Psoas muscle (tissue), 8 donors: ENCODE results near the gene C10orf71. TPM values are rescaled to one million over a fixed set of nuclear protein-coding genes. Genes with fewer than 3 reads are reported as not detected.

Source experiments
- ATAC-seq, 4 donors: fragments of 200-7000 bp; cut with Tn5 transposase; one replicate each; pipeline ENCODE4 v1.9.1; 2020; ENCODE audit warnings: moderate library complexity in 3 of 4, mild to moderate bottlenecking in 2 of 4
- DNase-seq, 2 donors: peaks; one replicate each; pipeline ENCODE4 v3.0.0-alpha.2; 2020
- H3K27ac ChIP-seq: fragments of 200-600 bp; one replicate; pipeline ENCODE4 v1.8.0; 2022
- H3K27me3 ChIP-seq, 3 donors: fragments of 200-600 bp in 1 of 3; one replicate each; pipeline versions ENCODE4 v1.6.1 to v1.8.0; 2013 to 2022; ENCODE audit warnings: low read length in 2 of 3, mild to moderate bottlenecking in 2 of 3, moderate library complexity in 1 of 3; ENCODE audit not compliant: insufficient read depth in 3 of 3
- H3K36me3 ChIP-seq, 2 donors: fragments of 200-600 bp in 1 of 2; one replicate each; pipeline versions ENCODE4 v1.6.1 to v1.8.0; 2013 to 2022; ENCODE audit warnings: low read depth in 1 of 2, mild to moderate bottlenecking in 1 of 2, moderate library complexity in 1 of 2; ENCODE audit not compliant: insufficient read depth in 1 of 2
- H3K4me1 ChIP-seq: fragments of 200-600 bp; one replicate; pipeline ENCODE4 v1.8.0; 2022
- H3K4me3 ChIP-seq: fragments of 200-600 bp; one replicate; pipeline ENCODE4 v1.8.0; 2022; ENCODE audit warnings: mild to moderate bottlenecking
- H3K9me3 ChIP-seq: fragments of 200-600 bp; one replicate; pipeline ENCODE4 v1.8.0; 2022
- CTCF ChIP-seq: fragments of 200-600 bp; IDR thresholded peaks from one replicate; pipeline ENCODE4 v1.8.0; 2022; ENCODE audit warnings: antibody characterized with exemption
- WGBS, 3 donors: extraction: QIAGEN DNeasy Blood & Tissue Kit; methylation state at CpG; one replicate each; pipeline versions ENCODE4 v1.1.6 to v1.1.7; 2013; 5-methylcytosine and 5-hydroxymethylcytosine counted together
- intact Hi-C, 2 donors: fragments of 100-400 bp; cut with DNase I; formaldehyde crosslinking; loops; one replicate each; pipeline versions ENCODE4 v1.11.0 to v1.14.2; 2022
- polyA plus RNA-seq, 3 donors: library from polyadenylated mRNA; stranded (reverse); fragments of 200-250 nt; gene quantifications; one replicate each; pipeline ENCODE4 v1.2.3, GENCODE V29; 2013
- total RNA-seq, 4 donors: library from RNA; stranded (reverse); fragmentation: NEBNext Ultra II Directional in 2 of 4; extraction: Animal tissue kit (Norgen Biotek cat#: 25700) in 2 of 4; gene quantifications; one replicate each; pipeline versions ENCODE4 v1.2.1 to v1.2.4, GENCODE V29; 2021 to 2023
- donor health status: healthy with polysubstance abuse.
- donor health status: DM: no; HTN: no; CAD: no; lungs with moderate emphysema.
- donor health status: Bipolar disorder and iron deficiency.
- donor health status: healthy.
- donor health status: DM: yes; HTN: yes; CAD: no.
- donor health status: DM: no; HTN: no; CAD: no.
- donor health status: DM: no; HTN: no; CAD: no.
- donor health status: DM: yes; HTN: yes; CAD: no.

Gene C10orf71
- total and polyA plus RNA-seq, 7 donors: 4.2 to 356 (median 83.8) TPM

- intact Hi-C loops: no loop called here
- ATAC-seq: peak; percentile 46 to 68 (median 52)
- TF ChIP-seq CTCF: no peak
- H3K4me1 ChIP-seq: peaks cover 59% of the 10 kb centered on the region
- peak overlapping the region; percentile 19 for H3K4me3 ChIP-seq
- peak overlapping the region; percentile 83 for H3K27ac ChIP-seq
- no peaks in the 10 kb centered on the region for H3K36me3 ChIP-seq
- DNase-seq: peak in 1 of 2 donors; percentile 23
- WGBS, 3 donors: 31 to 48% (median 37%) methylated on average over 8 to 9 of the region's 9 CpGs
- H3K9me3 ChIP-seq: no peaks in the 10 kb centered on the region
- no peaks in the 10 kb centered on the region for H3K27me3 ChIP-seq
Measured at GRCh38 chr10:49287689-49288340, 11.2 kb upstream of the C10orf71 start.

GRCh38 chr10:49288341-49289065, 10.5 kb upstream of the C10orf71 start:
- no peak overlapping the region for H3K4me3 ChIP-seq
- peaks cover 54% of the 10 kb centered on the region for H3K4me1 ChIP-seq
- 65 to 78% (median 70%) methylated on average over 10 of the region's 10 CpGs for WGBS, 3 donors
- intact Hi-C loops: no loop called here
- no peaks in the 10 kb centered on the region for H3K9me3 ChIP-seq
- ATAC-seq (peak; percentile 22 to 65 (median 41)), DNase-seq (no peak)
- peak overlapping the region; percentile 83 for H3K27ac ChIP-seq
- no peak for TF ChIP-seq CTCF
- no peaks in the 10 kb centered on the region for H3K27me3 ChIP-seq
- no peaks in the 10 kb centered on the region for H3K36me3 ChIP-seq

- peaks cover 57% of the 10 kb centered on the region for H3K4me1 ChIP-seq
- no peak for DNase-seq
- no peak for TF ChIP-seq CTCF
Measured at GRCh38 chr10:49289480-49289879, 9.5 kb upstream of the C10orf71 start.

GRCh38 chr10:49290131-49290530, 8.8 kb upstream of the C10orf71 start:
- Histone ChIP-seq H3K36me3 (no peaks in the 10 kb centered on the region), H3K27ac (peak overlapping the region; percentile 83), H3K4me1 (peaks cover 64% of the 10 kb centered on the region), H3K9me3 (no peaks in the 10 kb centered on the region), H3K27me3 (no peaks in the 10 kb centered on the region), H3K4me3 (no peak overlapping the region)
- no peak for TF ChIP-seq CTCF
- intact Hi-C loops: no loop called here
- no peak for DNase-seq
- ATAC-seq: no peak
- 48 to 58% (median 50%) methylated on average over 1 of the region's 1 CpG for WGBS, 3 donors

More at GRCh38 chr10:49289480-49289879, 9.5 kb upstream of the C10orf71 start:
- intact Hi-C loops: no loop called here
- Histone ChIP-seq H3K27ac (peak overlapping the region; percentile 83), H3K9me3 (no peaks in the 10 kb centered on the region), H3K27me3 (no peaks in the 10 kb centered on the region), H3K4me3 (no peak overlapping the region), H3K36me3 (no peaks in the 10 kb centered on the region)
- ATAC-seq: peak; percentile 30 to 57 (median 38)
- 29 to 40% (median 36%) methylated on average over 4 of the region's 4 CpGs for WGBS, 3 donors
